Gastroesophageal sphincter (tissue), 3 donors: Measurements from ENCODE around the gene TNFAIP8L3.

ENCODE experiments used
- CTCF ChIP-seq, 4 experiments: fragments of 200-600 bp in 2 of 4; fragments of 450-650 bp in 2 of 4; sonication (generic) in 1 of 4; IDR thresholded peaks; one replicate each; pipeline ENCODE4 v1.5.1; 2017 to 2019; ENCODE audit warnings: antibody characterized with exemption in 4 of 4, mild to moderate bottlenecking in 2 of 4, moderate library complexity in 2 of 4
- EP300 ChIP-seq: sonication (generic); formaldehyde crosslinking; IDR thresholded peaks from one replicate; pipeline ENCODE4 v1.6.1; 2017; ENCODE audit warnings: antibody characterized with exemption, mild to moderate bottlenecking
- POLR2A ChIP-seq, 2 donors: fragments of 450-650 bp; IDR thresholded peaks; one replicate each; pipeline ENCODE4 v1.6.1; 2017; ENCODE audit warnings: antibody characterized with exemption in 2 of 2, mild to moderate bottlenecking in 2 of 2, moderate library complexity in 1 of 2

- no peak for TF ChIP-seq CTCF (IDR thresholded peaks at IDR 0.05)
- no peak for TF ChIP-seq EP300
- TF ChIP-seq POLR2A (IDR thresholded peaks at IDR 0.05) = no peak
Observed at GRCh38 chr15:51049081-51049480, 45.6 kb downstream of the TNFAIP8L3 start.
